SK-N-MC (cell line): ENCODE measurements around the gene DGKQ.

ENCODE experiments used
- DNase-seq: peaks from one replicate; pipeline ENCODE4 v3.0.0-alpha.2; 2011; ENCODE audit warnings: low read depth, low spot score
- H3K27ac ChIP-seq: fragments of 200-600 bp; sonication (generic); 2 replicates; pipeline ENCODE4 v1.5.1; 2016; ENCODE audit warnings: mixed run types
- H3K36me3 ChIP-seq: fragments of 200-600 bp; sonication (generic); 2 replicates; pipeline ENCODE4 v1.6.1; 2017; ENCODE audit warnings: antibody characterized with exemption, low read length, mixed read lengths; ENCODE audit not compliant: insufficient read depth
- H3K4me3 ChIP-seq: fragments of 200-600 bp; sonication (generic); 2 replicates; pipeline ENCODE4 v1.5.1; 2016
- H3K9ac ChIP-seq: fragments of 200-600 bp; sonication (generic); 2 replicates; pipeline ENCODE4 v1.8.0; 2017; ENCODE audit warnings: mixed run types, mixed read lengths; ENCODE audit not compliant: insufficient read length
- H3K9me3 ChIP-seq: fragments of 200-600 bp; sonication (generic); 2 replicates; pipeline ENCODE4 v1.6.1; 2017; ENCODE audit warnings: low read depth, mild to moderate bottlenecking, antibody characterized with exemption, low read length, moderate library complexity, mixed read lengths
- EZH2 ChIP-seq: fragments of 200-600 bp; sonication (generic); IDR thresholded peaks from one replicate; pipeline ENCODE4 v1.6.1; 2017; ENCODE audit warnings: antibody characterized with exemption
- FOXP2 ChIP-seq: optimal IDR thresholded peaks from 2 replicates; pipeline ENCODE3; 2011; ENCODE audit warnings: mild to moderate bottlenecking, moderate library complexity; ENCODE audit not compliant: insufficient read depth; ENCODE audit errors: extremely low read length, control extremely low read depth
- POLR2AphosphoS5 ChIP-seq: IDR thresholded peaks from 2 replicates; pipeline ENCODE4 v1.6.1; 2012; ENCODE audit warnings: mild to moderate bottlenecking, low read depth, low read length, borderline replicate concordance

DGKQ gene

DNA sequence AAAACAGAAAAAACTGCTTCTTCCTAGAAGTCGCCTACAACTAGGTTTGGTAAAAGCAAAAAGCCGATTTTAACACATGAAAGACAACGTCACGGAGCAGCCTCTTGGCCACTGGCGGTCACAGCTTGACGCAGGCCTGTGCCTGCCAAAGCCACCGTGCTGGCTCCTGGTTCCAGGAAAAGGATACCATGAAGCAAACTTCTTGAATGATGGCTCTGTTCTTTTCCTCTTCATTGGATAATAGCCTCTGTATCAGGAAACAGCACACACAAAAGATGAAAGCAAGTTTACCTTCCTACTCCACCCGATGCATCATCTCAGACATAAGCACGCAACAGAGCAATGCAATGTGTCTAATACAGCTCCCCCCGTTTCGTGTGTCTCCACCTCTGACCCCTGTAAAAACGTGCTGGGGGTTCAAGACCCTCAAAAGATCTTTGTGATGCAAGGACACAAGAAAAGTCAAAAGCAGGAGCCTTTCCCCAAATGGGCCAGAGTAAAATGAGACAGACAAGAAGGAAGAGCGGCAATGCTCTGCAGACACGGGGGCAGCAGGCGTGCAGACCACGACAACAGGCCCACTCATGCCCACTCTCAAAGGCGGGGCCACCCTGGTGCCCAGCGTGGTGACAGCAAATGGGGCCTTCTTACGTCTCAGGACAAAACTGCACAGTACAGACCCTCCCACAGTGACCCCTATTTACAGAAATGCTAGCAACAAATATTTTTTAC lies 60.7 kb downstream of the DGKQ start:
- no peak for DNase-seq
- Histone ChIP-seq H3K9me3 (no peaks in the 10 kb centered on the region), H3K4me3 (no peak overlapping the region), H3K9ac (no peak overlapping the region), H3K27ac (no peak overlapping the region), H3K36me3 (no peaks in the 10 kb centered on the region; the same call in 1 of the 2 replicates)
- TF ChIP-seq POLR2AphosphoS5 (no peak), FOXP2 (no peak), EZH2 (no peak)

DNA sequence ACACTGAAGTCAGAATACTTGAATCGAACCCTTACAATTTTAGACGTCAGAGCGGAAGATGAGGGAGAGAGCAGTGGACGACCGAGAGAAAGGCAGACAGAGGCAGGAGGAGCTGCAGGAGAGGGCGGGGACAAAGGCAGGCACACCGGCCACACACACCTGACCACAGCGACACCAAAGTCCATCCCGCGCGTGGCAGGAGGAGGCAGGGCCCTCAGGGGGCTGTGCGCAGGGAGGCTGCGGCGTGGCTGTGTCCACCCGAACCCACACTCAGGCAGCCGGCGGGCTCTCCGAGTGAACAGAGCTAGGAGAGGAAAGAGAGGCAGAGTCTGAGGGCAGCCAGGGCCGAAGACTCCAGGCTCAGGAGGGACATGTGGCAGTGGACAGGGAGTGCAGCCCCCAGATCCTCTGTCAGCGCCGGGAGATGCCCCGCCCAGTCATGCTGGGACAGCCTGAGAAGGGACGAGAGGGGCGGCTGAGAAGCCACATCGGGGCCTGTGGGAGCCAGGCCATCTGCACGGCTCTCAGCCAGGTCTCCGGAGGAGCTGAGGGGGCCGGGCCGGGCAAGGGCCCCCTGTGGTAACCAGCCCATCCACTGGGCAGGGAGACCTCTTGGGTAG lies 61.4 kb downstream of the DGKQ start:
- TF ChIP-seq EZH2 = no peak
- Histone ChIP-seq H3K36me3 (no peaks in the 10 kb centered on the region; the same call in 1 of the 2 replicates), H3K27ac (no peak overlapping the region), H3K9me3 (no peaks in the 10 kb centered on the region), H3K4me3 (no peak overlapping the region), H3K9ac (no peak overlapping the region)
- DNase-seq = no peak

DNA sequence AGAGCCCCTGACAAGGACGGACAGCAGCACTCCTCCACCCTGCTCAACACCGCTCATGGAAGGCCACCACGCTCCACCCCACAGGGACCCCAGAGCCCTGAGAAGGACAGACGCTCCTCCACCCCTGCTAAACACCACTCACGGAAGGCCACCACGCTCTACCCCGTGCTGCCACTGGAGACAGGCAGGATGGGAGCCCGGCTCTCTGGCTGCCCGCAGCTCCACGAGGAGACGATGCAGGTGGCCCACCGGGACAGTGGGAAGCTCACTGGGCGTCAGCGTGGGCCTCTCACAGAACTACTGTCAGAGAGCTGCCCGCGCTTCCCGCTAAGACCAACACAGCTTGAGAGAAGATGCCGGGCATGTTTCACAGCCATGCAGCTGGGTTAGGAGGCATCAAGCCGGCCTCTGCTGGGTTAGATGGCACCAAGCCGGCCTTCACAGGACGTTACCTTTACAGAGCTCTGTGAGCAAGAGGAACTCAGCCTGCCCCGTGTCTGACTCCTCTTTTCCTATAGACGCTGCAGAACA lies 62.1 kb downstream of the DGKQ start:
- Histone ChIP-seq H3K36me3 (no peaks in the 10 kb centered on the region; the same call in 1 of the 2 replicates), H3K27ac (no peak overlapping the region), H3K4me3 (no peak overlapping the region), H3K9me3 (no peaks in the 10 kb centered on the region), H3K9ac (no peak overlapping the region)
- DNase-seq = no peak
- TF ChIP-seq POLR2AphosphoS5 (no peak), FOXP2 (no peak), EZH2 (no peak)

DNA sequence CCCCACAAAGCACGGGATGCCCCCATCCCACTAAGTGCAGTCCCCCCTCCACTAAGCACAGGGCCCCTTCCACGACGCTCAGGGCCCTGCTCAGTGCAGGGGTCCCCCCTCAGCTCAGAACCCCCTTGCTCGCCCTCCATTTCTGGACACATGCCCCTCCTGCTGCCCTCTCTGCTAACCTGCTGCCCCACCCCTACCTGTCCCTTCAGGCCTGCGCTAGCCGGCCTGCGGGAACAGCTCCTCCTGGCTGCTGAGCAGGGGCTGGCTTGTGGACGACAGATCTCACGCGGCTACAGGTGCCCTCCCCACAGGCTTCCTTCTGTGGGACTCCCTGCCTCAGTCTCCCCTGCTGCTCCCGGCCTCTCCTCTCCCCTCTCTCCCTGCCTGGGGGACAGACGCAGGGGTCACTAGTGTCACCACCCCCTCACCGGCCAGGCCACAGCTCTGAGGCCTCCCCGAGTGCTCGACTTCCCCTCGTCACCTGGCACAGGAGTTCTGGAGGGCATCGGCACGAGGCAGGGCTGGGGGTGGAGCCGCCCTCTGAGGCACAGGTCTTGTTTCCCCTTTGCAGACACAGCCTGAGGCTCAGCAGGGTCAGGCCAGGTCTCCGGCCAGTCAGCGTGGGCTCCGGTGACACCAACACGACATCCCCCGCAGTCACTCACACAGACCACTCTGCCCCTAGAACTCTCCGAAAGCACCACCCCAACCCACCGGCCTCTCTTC lies 62.8 kb downstream of the DGKQ start:
- TF ChIP-seq EZH2 (no peak), POLR2AphosphoS5 (no peak), FOXP2 (no peak)
- no peaks in the 10 kb centered on the region; the same call in 1 of the 2 replicates for H3K36me3 ChIP-seq

DNA sequence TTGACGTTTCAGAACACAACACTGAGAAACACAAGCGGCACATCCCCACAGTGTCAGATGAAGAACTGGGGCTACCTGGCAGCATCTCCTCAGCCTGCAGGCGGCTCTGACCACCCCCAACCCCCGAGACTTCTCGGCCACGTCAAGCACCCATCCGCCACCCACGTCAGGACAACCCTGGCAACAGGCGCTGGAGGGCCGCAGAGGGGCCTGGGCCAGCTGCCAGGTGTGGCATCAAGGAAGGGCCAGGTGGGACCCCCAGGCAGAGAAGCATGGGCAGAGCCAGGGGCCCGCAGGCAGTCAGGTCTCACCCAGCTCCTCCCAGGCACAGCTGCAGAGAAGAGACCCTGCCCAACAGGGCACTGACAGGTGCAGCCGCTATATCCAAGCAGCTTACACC lies 63.5 kb downstream of the DGKQ start:
- Histone ChIP-seq H3K9me3 (no peaks in the 10 kb centered on the region), H3K4me3 (no peak overlapping the region), H3K9ac (no peak overlapping the region), H3K36me3 (no peaks in the 10 kb centered on the region; the same call in 1 of the 2 replicates), H3K27ac (no peak overlapping the region)
- no peak for DNase-seq
- TF ChIP-seq FOXP2 (no peak), POLR2AphosphoS5 (no peak), EZH2 (no peak)

More for the DNA sequence above, 62.8 kb downstream of the DGKQ start:
- no peak overlapping the region for H3K9ac ChIP-seq
- H3K27ac ChIP-seq = no peak overlapping the region
- no peaks in the 10 kb centered on the region for H3K9me3 ChIP-seq
- H3K4me3 ChIP-seq = no peak overlapping the region
- no peak for DNase-seq

DNA sequence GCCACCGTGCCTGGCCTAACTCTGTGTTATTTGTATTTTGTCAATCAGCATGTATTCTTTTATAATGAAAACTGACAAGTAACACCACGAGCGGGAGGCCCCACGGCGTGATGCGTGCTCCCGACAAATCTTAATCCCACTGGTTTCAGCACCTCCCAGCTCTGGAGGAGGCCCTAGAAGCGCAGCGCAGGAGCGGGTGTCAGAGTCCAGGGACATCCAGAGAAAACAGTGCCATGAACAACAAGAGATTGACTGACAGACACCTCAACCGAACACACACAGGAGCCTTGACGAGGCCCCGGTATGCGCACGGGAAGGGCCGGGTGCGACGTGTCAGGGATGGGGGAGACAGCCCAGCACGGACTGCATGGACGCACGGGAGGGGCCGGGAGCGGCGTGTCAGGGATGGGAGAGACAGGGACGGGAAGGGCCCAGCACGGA lies 64.2 kb downstream of the DGKQ start:
- Histone ChIP-seq H3K27ac (no peak overlapping the region), H3K9me3 (no peaks in the 10 kb centered on the region), H3K9ac (no peak overlapping the region), H3K36me3 (no peaks in the 10 kb centered on the region; the same call in 1 of the 2 replicates), H3K4me3 (no peak overlapping the region)
- TF ChIP-seq EZH2 (no peak), POLR2AphosphoS5 (no peak), FOXP2 (no peak)
- no peak for DNase-seq
